RWPE2 (cell line): ENCODE results near the gene BACE2.

Experiments
- ATAC-seq: fragments of 200-7000 bp; cut with Tn5 transposase; 3 replicates; pipeline ENCODE4 v1.9.1; 2021; ENCODE audit warnings: low read depth
- DNase-seq: peaks from one replicate; pipeline ENCODE4 v3.0.0-alpha.2; 2020; ENCODE audit warnings: low spot score
- H3K27ac ChIP-seq: fragments of 450-650 bp; 2 replicates; pipeline ENCODE4 v1.5.1; 2017; ENCODE audit warnings: mild to moderate bottlenecking; ENCODE audit not compliant: poor library complexity, severe bottlenecking
- H3K27me3 ChIP-seq: fragments of 250-450 bp; sonication (Bioruptor Pico); 2 replicates; pipeline ENCODE4 v1.5.1; 2021; ENCODE audit warnings: mild to moderate bottlenecking, moderate library complexity; ENCODE audit not compliant: insufficient read depth, poor library complexity, severe bottlenecking
- H3K36me3 ChIP-seq: fragments of 250-450 bp; sonication (Bioruptor Pico); 2 replicates; pipeline ENCODE4 v1.5.1; 2020; ENCODE audit warnings: low read depth, mild to moderate bottlenecking, moderate library complexity
- H3K4me1 ChIP-seq: fragments of 250-450 bp; sonication (Bioruptor Pico); 2 replicates; pipeline ENCODE4 v1.5.1; 2021; ENCODE audit warnings: mild to moderate bottlenecking, moderate library complexity; ENCODE audit not compliant: insufficient read depth, poor library complexity, severe bottlenecking
- H3K4me3 ChIP-seq: fragments of 250-450 bp; sonication (Bioruptor Pico); 2 replicates; pipeline ENCODE4 v1.5.1; 2021; ENCODE audit warnings: mild to moderate bottlenecking, moderate library complexity; ENCODE audit not compliant: severe bottlenecking
- H3K9me3 ChIP-seq: fragments of 250-450 bp; sonication (Bioruptor Pico); 2 replicates; pipeline ENCODE4 v1.5.1; 2021; ENCODE audit warnings: mild to moderate bottlenecking, moderate library complexity; ENCODE audit not compliant: severe bottlenecking
- TF ChIP-seq, protein P1 (sequence below): fragments of 450-650 bp; IDR thresholded peaks from one replicate; pipeline ENCODE4 v1.5.1; 2017; ENCODE audit warnings: mild to moderate bottlenecking, moderate library complexity; ENCODE audit not compliant: poor library complexity, severe bottlenecking

Gene BACE2

GRCh38 chr21:41317063-41317392, 149.1 kb downstream of the BACE2 start:
- Histone ChIP-seq H3K27me3 (peaks cover 39% of the 10 kb centered on the region), H3K36me3 (no peaks in the 10 kb centered on the region), H3K4me3 (no peak overlapping the region), H3K27ac (no peak overlapping the region), H3K4me1 (no peaks in the 10 kb centered on the region), H3K9me3 (no peaks in the 10 kb centered on the region)
- TF ChIP-seq, protein P1, sequence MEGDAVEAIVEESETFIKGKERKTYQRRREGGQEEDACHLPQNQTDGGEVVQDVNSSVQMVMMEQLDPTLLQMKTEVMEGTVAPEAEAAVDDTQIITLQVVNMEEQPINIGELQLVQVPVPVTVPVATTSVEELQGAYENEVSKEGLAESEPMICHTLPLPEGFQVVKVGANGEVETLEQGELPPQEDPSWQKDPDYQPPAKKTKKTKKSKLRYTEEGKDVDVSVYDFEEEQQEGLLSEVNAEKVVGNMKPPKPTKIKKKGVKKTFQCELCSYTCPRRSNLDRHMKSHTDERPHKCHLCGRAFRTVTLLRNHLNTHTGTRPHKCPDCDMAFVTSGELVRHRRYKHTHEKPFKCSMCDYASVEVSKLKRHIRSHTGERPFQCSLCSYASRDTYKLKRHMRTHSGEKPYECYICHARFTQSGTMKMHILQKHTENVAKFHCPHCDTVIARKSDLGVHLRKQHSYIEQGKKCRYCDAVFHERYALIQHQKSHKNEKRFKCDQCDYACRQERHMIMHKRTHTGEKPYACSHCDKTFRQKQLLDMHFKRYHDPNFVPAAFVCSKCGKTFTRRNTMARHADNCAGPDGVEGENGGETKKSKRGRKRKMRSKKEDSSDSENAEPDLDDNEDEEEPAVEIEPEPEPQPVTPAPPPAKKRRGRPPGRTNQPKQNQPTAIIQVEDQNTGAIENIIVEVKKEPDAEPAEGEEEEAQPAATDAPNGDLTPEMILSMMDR: no peak
- no peak for ATAC-seq
- DNase-seq: no peak

GRCh38 chr21:41317458-41317857, 149.5 kb downstream of the BACE2 start:
- Histone ChIP-seq H3K9me3 (no peaks in the 10 kb centered on the region), H3K27me3 (peaks cover 39% of the 10 kb centered on the region), H3K27ac (no peak overlapping the region), H3K4me1 (no peaks in the 10 kb centered on the region), H3K36me3 (no peaks in the 10 kb centered on the region), H3K4me3 (no peak overlapping the region)
- ATAC-seq (no peak), DNase-seq (no peak)
- TF ChIP-seq, protein P1: no peak

DNA sequence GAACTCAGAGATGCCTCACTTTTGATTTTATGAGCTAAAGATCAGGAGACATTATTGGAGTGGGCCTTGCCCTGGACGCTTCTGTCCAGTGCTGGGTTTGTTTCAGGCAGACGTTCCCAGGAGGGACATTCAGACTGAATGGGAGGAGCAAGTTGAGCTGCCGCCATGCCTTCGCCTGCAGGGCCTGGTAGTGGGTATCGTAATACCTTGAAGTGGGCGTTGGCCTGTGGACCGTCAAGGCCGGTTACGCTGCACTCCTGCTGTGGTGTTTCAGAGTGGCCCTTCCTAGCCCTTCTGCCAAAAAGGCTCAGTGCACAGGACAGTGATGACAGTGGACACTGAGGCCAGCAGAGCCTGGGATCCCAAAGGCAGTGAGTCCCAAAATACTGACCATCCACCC, 150.3 kb downstream of the BACE2 start:
- H3K4me1 ChIP-seq: no peaks in the 10 kb centered on the region
- no peak for ATAC-seq
- H3K27ac ChIP-seq: no peak overlapping the region
- no peak for DNase-seq
- H3K9me3 ChIP-seq: no peaks in the 10 kb centered on the region
- H3K4me3 ChIP-seq: no peak overlapping the region
- TF ChIP-seq, protein P1: no peak
- H3K36me3 ChIP-seq: no peaks in the 10 kb centered on the region
- H3K27me3 ChIP-seq: peaks cover 39% of the 10 kb centered on the region

DNA sequence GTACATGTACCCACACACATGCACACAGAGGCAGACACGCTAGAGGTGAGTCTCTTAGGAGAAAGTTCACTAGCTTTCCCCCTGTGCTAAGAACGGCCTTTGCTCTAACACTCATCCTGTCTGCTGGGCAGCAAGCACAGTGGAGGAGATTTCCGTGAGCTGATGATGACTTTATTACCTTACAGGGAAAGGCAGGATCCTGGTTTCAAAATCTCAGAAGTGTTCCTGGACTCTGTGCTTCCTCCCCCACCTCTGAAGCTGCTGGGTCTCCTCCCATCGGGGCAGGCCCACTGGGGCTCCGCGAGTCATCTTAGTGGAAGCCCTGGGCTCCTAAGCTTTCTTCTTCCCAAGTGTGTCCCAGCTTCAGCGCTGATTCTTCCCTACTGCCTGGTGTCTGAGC, 151.3 kb downstream of the BACE2 start:
- TF ChIP-seq, protein P1: no peak
- Histone ChIP-seq H3K4me3 (no peak overlapping the region), H3K27me3 (peaks cover 36% of the 10 kb centered on the region), H3K27ac (no peak overlapping the region), H3K9me3 (no peaks in the 10 kb centered on the region), H3K4me1 (no peaks in the 10 kb centered on the region), H3K36me3 (no peaks in the 10 kb centered on the region)
- ATAC-seq (no peak), DNase-seq (no peak)

- peaks cover 22% of the 10 kb centered on the region for H3K27me3 ChIP-seq
- H3K4me3 ChIP-seq: no peak overlapping the region
- no peaks in the 10 kb centered on the region for H3K36me3 ChIP-seq
- H3K9me3 ChIP-seq: no peaks in the 10 kb centered on the region
- TF ChIP-seq, protein P1: no peak
- no peak overlapping the region for H3K27ac ChIP-seq
- DNase-seq (no peak), ATAC-seq (no peak)
- H3K4me1 ChIP-seq: no peaks in the 10 kb centered on the region
These were observed 153.4 kb downstream of the BACE2 start for GRCh38 chr21:41321211-41321907.
